ENCODE data around the gene MANBA.
"Not testable (repeated sequence)": the region's sequence is repeated elsewhere in the genome, so short reads cannot be mapped to it uniquely, and the experiment has no call there.

DNA sequence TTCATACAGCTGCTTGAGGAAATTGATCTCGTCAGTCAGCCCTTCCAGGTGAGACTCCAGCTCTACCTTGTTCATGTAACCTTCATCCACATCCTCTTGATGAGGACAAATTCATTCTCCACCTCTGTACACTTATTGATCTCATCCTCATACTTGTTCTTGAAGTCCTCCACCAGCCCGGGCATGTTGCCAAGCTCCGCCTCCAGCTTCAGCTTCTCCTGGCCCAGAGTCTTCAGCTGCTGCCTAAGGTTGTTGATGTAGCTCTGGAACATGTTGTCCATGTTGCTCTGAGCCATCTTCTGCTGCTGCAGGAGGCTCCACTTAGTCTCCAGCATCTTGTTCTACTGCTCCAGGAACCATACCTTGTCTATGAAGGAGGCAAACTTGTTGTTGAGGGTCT lies 31.3 kb downstream of the MANBA start:
- not testable (repeated sequence) for TF ChIP-seq CTCF (IDR thresholded peaks at IDR 0.05; ENCODE audit: low read depth, low read length); EZH2phosphoT487 (IDR thresholded peaks at IDR 0.05; ENCODE audit: low read depth)

All from OCI-LY3 (cell line).